GM04504 (cell line): ENCODE data around the gene PPM1H.
"Not testable (repeated sequence)": the region's sequence is repeated elsewhere in the genome, so short reads cannot be mapped to it uniquely, and the experiment has no call there.

Source experiments
- DNase-seq: peaks from one replicate; pipeline ENCODE4 v3.0.0-alpha.2; 2012; ENCODE audit warnings: low read depth

The PPM1H gene

GRCh38 chr12:62766496-62766895 lies 168.5 kb downstream of the PPM1H start:
- DNase-seq: no peak

- no peak for DNase-seq
Measured at GRCh38 chr12:62763861-62764645, 170.9 kb downstream of the PPM1H start.

- DNase-seq: no peak
Measured at GRCh38 chr12:62763312-62763711, 171.6 kb downstream of the PPM1H start.

GRCh38 chr12:62762645-62763044 lies 172.3 kb downstream of the PPM1H start:
- no peak for DNase-seq

GRCh38 chr12:62761658-62762057 lies 173.3 kb downstream of the PPM1H start:
- DNase-seq: no peak

GRCh38 chr12:62760779-62761178 lies 174.2 kb downstream of the PPM1H start:
- DNase-seq: no peak

GRCh38 chr12:62760341-62760740 lies 174.6 kb downstream of the PPM1H start:
- not testable (repeated sequence) for DNase-seq

GRCh38 chr12:62758216-62758615 lies 176.7 kb downstream of the PPM1H start:
- DNase-seq: no peak

GRCh38 chr12:62757048-62757447 lies 177.9 kb downstream of the PPM1H start:
- DNase-seq: no peak

GRCh38 chr12:62754706-62755105 lies 180.2 kb downstream of the PPM1H start:
- no peak for DNase-seq

- DNase-seq: no peak
Measured at GRCh38 chr12:62751810-62752155, 183.2 kb downstream of the PPM1H start.

GRCh38 chr12:62750941-62751809 lies 183.8 kb downstream of the PPM1H start:
- DNase-seq: no peak

GRCh38 chr12:62749586-62749985 lies 185.4 kb downstream of the PPM1H start:
- DNase-seq: no peak

- DNase-seq: no peak
Measured at GRCh38 chr12:62748941-62749468, 185.9 kb downstream of the PPM1H start.

GRCh38 chr12:62744551-62744950 lies 190.4 kb downstream of the PPM1H start:
- DNase-seq: no peak

- DNase-seq: no peak
Measured at GRCh38 chr12:62739266-62740015, 195.5 kb downstream of the PPM1H start.

- DNase-seq: no peak
Measured at GRCh38 chr12:62738616-62739015, 196.3 kb downstream of the PPM1H start.

GRCh38 chr12:62738105-62738504 lies 196.8 kb downstream of the PPM1H start:
- DNase-seq: no peak

GRCh38 chr12:62737615-62738014 lies 197.3 kb downstream of the PPM1H start:
- DNase-seq: no peak

GRCh38 chr12:62737188-62737587 lies 197.8 kb downstream of the PPM1H start:
- DNase-seq: no peak

GRCh38 chr12:62736596-62736995 lies 198.4 kb downstream of the PPM1H start:
- DNase-seq: no peak

GRCh38 chr12:62732861-62733427 lies 202.0 kb downstream of the PPM1H start:
- DNase-seq: peak; percentile 58
